Right atrium auricular region (tissue), 2 donors: ENCODE measurements around the gene ARFGAP2. TPM values are rescaled to one million over a fixed set of nuclear protein-coding genes. Genes with fewer than 3 reads are reported as not detected.

Experiments used
- DNase-seq: peaks from one replicate; pipeline ENCODE4 v3.0.0-alpha.2; 2019; ENCODE audit warnings: low spot score
- H3K27ac ChIP-seq, 2 donors: fragments of 200-600 bp; sonication (generic); 1 replicate in 1 of 2; 2 replicates in 1 of 2; pipeline ENCODE4 v1.5.1; 2016 to 2019
- H3K27me3 ChIP-seq, 2 donors: fragments of 200-600 bp; sonication (generic); one replicate each; pipeline versions ENCODE4 v1.5.1 to v1.6.0; 2017 to 2019
- H3K36me3 ChIP-seq: fragments of 200-600 bp; sonication (generic); one replicate; pipeline ENCODE4 v1.5.1; 2016
- H3K4me1 ChIP-seq, 2 donors: fragments of 200-600 bp; sonication (generic); one replicate each; pipeline versions ENCODE4 v1.5.1 to v1.6.0; 2017 to 2019
- H3K4me3 ChIP-seq, 2 donors: fragments of 200-600 bp; sonication (generic); 1 replicate in 1 of 2; 2 replicates in 1 of 2; pipeline ENCODE4 v1.5.1; 2017 to 2019; ENCODE audit warnings: mild to moderate bottlenecking in 1 of 2, moderate library complexity in 1 of 2
- H3K9me3 ChIP-seq, 2 donors: fragments of 200-600 bp; sonication (generic); one replicate each; pipeline ENCODE4 v1.5.1; 2019
- CTCF ChIP-seq, 2 donors: fragments of 200-600 bp; sonication (generic); IDR thresholded peaks; one replicate each; pipeline ENCODE4 v1.5.1; 2019; ENCODE audit warnings: antibody characterized with exemption in 2 of 2
- total RNA-seq, 2 donors: library from RNA; depleted of rRNA; stranded (reverse); fragments of >200 nt; gene quantifications; one replicate each; pipeline ENCODE4 v1.1.0, GENCODE V29; 2016

ARFGAP2 gene
- total RNA-seq, 2 donors from 2014 or later: 75.1 to 78.0 TPM

GRCh38 chr11:47166368-47166767, 10.3 kb downstream of the ARFGAP2 start:
- H3K4me1 ChIP-seq: peaks cover 0 to 12% of the 10 kb centered on the region in 2 donors
- no peak for DNase-seq
- peaks cover 78% of the 10 kb centered on the region for H3K36me3 ChIP-seq
- no peak overlapping the region for H3K4me3 ChIP-seq
- TF ChIP-seq CTCF (IDR thresholded peaks at IDR 0.05): no peak
- no peaks in the 10 kb centered on the region for H3K9me3 ChIP-seq
- H3K27ac ChIP-seq: no peak overlapping the region
- no peaks in the 10 kb centered on the region for H3K27me3 ChIP-seq

GRCh38 chr11:47165253-47165840, 11.3 kb downstream of the ARFGAP2 start:
- no peak for DNase-seq
- H3K4me3 ChIP-seq: no peak overlapping the region
- no peaks in the 10 kb centered on the region for H3K9me3 ChIP-seq
- peaks cover 0 to 18% of the 10 kb centered on the region in 2 donors for H3K4me1 ChIP-seq
- H3K27ac ChIP-seq: no peak overlapping the region
- H3K36me3 ChIP-seq: peaks cover 67% of the 10 kb centered on the region
- no peak for TF ChIP-seq CTCF (IDR thresholded peaks at IDR 0.05)
- no peaks in the 10 kb centered on the region for H3K27me3 ChIP-seq

DNA sequence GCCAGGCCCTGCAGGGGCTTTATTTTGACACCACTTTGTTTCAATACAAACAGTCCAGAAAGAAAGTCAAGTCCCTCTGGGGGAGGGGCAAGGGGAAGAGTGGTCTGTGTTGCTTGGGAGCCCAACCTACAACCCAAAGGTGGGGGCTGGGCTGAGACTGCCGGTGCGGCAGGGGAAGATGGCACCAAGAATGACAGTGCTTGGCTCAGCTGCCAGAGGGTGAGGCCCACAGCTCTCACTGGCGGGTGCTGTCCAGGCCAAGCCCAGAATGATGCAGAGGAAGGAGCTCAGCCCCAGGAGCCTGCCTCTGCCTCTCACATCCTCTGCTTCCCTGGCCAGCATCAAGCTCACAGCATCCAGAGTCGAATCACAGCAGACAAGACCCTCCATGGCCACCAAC, 12.4 kb downstream of the ARFGAP2 start:
- H3K36me3 ChIP-seq: peaks cover 57% of the 10 kb centered on the region
- H3K4me1 ChIP-seq: peaks cover 0 to 18% of the 10 kb centered on the region in 2 donors
- no peaks in the 10 kb centered on the region for H3K27me3 ChIP-seq
- no peak overlapping the region for H3K27ac ChIP-seq
- no peaks in the 10 kb centered on the region for H3K9me3 ChIP-seq
- no peak overlapping the region for H3K4me3 ChIP-seq
- DNase-seq: no peak
- no peak for TF ChIP-seq CTCF (IDR thresholded peaks at IDR 0.05)

GRCh38 chr11:47163898-47164297, 12.8 kb downstream of the ARFGAP2 start:
- TF ChIP-seq CTCF (IDR thresholded peaks at IDR 0.05): no peak
- no peak overlapping the region for H3K4me3 ChIP-seq
- H3K4me1 ChIP-seq: peaks cover 0 to 18% of the 10 kb centered on the region in 2 donors
- DNase-seq: no peak
- peaks cover 53% of the 10 kb centered on the region for H3K36me3 ChIP-seq
- H3K27me3 ChIP-seq: no peaks in the 10 kb centered on the region
- no peaks in the 10 kb centered on the region for H3K9me3 ChIP-seq
- H3K27ac ChIP-seq: no peak overlapping the region

GRCh38 chr11:47163193-47163592, 13.5 kb downstream of the ARFGAP2 start:
- H3K27ac ChIP-seq: no peak overlapping the region
- H3K4me1 ChIP-seq: peaks cover 0 to 18% of the 10 kb centered on the region in 2 donors
- H3K4me3 ChIP-seq: no peak overlapping the region
- H3K36me3 ChIP-seq: peaks cover 46% of the 10 kb centered on the region
- H3K9me3 ChIP-seq: no peaks in the 10 kb centered on the region
- DNase-seq: no peak
- no peak for TF ChIP-seq CTCF (IDR thresholded peaks at IDR 0.05)
- H3K27me3 ChIP-seq: no peaks in the 10 kb centered on the region

DNA sequence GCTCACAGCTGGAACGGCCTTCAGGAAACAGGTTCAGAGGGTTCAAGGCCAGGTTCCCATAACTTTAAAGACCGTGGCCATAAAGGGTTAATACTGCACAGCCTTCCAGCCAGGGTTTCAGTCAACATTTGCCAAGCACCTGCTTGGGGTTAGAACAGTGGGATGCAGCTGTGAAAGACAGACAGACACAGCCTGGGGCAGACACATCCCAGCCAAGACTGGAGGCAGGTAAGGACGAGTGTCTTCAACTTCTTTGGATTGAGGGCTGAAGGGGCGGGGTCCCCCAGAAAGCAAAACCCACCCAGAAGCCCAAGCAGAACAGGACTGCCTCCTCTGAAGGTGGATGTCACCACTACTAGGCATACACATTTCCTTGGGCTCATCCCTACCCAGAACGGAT, 14.3 kb downstream of the ARFGAP2 start:
- Histone ChIP-seq H3K36me3 (peaks cover 38% of the 10 kb centered on the region), H3K9me3 (no peaks in the 10 kb centered on the region), H3K4me1 (peaks cover 0 to 18% of the 10 kb centered on the region in 2 donors), H3K4me3 (no peak overlapping the region), H3K27ac (no peak overlapping the region), H3K27me3 (no peaks in the 10 kb centered on the region)
- no peak for TF ChIP-seq CTCF (IDR thresholded peaks at IDR 0.05)
- DNase-seq: no peak
